Activated gamma-delta T cell (primary cell): ENCODE results near the gene NAPSA.

Experiments
- DNase-seq: peaks from one replicate; lab custom pipeline; 2025; lab: John Stamatoyannopoulos, UW

Gene NAPSA

DNA sequence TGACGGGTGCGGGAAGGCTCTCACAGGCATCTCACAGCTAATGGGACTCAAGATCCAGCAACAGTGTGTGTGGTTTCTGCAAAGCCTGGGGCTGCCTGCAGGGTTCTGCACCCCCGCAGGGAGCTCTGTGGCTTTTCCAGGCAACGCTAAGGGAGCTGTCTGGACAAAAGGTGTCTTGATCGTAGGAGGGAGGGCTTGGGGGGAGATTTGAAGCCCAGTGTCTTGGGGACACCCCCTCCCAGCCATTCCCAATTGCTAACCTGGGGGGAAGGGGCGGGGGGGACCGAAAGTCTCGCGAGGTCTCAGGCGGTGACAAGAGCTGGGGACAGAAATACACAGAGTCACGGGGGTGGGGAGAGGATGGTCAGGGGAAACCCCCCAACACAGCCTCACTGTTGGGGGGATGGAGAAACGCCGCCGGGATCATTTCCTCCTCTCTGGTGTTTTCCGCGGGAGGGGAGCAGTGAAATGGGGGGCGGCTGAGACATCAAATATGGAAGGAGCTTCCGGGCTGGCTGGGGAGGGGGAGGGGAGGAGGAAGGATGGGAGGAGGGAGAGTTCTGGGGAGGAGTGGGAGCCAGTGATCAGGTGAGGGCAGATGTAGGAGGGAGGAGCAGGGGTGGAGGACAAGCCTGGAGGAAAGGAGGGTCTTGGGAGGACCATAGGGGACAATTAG is 49.5 kb downstream of the NAPSA start:
- DNase-seq, result no peak

DNA sequence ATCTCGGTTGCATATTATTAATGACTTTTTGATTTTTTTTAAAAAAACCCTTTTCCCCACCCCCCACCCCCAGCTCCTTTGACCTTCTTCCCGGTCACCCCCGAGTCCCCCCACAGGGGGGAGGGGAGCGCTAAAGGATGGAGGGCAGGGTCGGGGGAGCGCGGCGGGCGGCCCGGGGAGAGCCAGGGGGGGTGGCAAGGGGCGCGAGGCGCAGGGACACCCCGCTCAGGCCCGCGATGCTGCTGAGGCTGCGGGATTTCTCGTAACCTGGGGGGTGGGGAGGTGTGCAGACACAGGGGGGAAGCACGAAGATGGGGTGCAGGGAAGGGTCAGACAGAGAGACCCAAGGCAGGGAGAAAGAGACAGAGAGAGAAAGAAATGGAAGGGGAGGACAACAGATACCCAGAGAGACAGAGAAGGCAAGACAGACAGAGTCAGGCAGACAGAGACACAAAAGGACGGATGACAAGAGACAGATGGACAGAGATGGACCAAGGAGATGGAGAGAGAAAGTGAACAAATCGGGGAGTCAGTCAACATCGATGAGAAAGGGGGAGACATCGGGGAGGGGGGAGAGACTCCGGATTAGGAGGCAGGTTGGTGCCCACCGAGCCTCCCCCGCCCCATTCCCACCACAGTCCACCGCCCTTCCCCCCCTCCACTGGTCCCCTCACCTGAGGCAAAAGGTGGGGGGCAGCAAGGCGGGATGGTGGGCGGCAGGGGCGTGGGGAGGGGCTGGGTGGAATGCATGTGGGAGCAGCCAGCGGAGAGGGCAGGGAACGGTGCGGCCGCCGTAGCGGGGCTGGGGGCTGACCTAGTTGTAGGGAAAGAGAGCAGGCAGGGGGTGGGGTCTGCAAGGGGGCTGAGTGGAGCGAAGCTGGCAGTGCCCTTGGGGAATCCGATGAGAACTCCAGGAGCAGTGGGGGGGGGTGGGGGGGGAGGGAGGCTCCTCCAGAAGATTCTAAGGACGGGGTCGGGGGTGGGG is 50.4 kb downstream of the NAPSA start:
- no peak for DNase-seq

DNA sequence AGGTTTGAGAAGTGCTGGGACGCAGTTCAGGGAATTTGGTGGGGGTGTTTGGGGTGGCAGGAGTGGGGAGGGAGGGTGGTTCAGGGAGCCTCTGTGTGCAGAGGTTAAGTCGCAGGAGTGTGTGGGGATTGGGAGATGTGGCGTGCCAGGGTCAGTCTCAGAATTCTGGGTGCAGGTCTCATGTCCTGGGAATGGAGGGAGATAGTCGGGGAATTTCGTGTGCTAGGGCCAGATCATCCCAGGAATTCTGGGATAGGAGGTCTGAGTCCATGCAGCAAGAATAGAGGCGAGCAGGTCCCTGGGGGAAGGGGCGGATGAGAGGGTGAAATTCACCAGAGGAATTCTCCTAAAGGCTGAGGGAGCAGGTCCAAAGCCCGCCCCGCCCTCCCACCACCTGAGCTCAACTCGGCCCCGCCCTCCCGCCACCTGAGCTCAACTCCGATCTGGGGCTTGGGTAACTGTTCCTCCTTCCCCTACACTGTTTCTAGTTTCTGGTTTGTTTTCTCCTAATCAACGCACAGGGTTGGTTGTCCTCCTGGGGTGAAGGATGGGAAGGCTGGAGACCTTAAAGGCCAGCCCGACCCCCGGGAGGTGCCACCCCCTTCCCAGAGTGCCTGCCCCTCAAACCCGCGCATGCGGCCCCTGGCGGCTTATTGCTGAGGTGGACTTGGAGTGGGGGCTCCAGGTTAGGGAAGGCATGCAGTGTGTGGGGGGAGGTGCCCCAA is 51.5 kb downstream of the NAPSA start:
- DNase-seq, result no peak

GRCh38 chr19:50312967-50313811 is 52.2 kb downstream of the NAPSA start:
- DNase-seq, result no peak

DNA sequence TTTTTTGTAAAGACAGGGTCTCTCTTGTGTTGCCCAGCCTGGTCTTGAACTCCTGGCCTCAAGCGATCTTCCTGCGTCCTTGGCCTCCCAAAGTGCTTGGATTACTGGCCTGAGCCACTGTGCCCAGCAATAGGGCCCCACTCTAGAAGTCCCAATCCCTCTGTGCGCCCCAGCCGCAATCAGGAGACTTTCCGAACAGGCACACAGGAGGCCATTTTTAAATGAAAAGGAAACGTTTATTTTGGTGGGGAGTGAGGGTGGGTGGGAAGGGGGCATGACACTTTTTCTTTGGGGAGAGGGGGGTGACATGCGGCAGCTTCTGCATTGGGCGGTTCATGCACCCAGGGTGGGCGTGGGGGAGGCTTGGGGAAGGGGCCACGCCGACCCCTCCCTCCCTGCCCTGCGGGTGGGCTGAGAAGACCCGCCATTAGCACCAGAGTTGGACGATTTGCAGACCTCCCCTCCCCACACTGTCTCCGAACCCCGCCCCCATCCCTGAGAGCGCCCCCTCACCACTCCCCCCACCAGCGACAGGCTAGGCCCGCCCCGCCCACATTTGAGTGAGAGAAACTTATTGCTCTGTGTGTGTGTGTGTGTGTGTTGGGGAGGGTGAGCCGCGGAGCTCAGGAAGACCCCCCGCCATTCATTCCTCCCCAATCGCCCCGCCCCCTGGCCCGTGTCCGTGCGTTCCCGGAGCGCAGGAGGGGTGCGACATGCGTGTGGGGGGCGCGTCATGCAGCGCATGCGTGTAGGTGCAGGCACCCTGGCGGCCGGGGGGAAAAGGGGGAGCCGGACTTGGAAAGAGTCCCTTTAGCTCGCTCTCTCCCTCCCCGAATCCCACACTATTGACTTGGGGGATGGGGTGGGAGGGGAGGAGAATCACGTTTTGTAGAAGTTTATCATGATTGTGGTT is 53.5 kb downstream of the NAPSA start:
- DNase-seq, result no peak

GRCh38 chr19:50310759-50311465 is 54.5 kb downstream of the NAPSA start:
- DNase-seq, result no peak

- no peak for DNase-seq
Observed at GRCh38 chr19:50309396-50310125, 55.9 kb downstream of the NAPSA start.

GRCh38 chr19:50308991-50309390 is 56.4 kb downstream of the NAPSA start:
- DNase-seq, result no peak
